H1 (cell line): ENCODE data around the gene NLGN4Y. TPM values are rescaled to one million over a fixed set of nuclear protein-coding genes. Genes with fewer than 3 reads are reported as not detected.

Experiments used
- CTCF ChIA-PET: fragments of 300-600 bp; sonication (Branson Sonifier 250); formaldehyde crosslinking; loops from one replicate; lab custom pipeline; 2021; ENCODE audit not compliant: partially characterized antibody; lab: Charles Lee
- POLR2A ChIA-PET: fragments of 300-600 bp; sonication (Branson Sonifier 250); formaldehyde crosslinking; loops from one replicate; lab custom pipeline; 2021; ENCODE audit warnings: inconsistent platforms; ENCODE audit not compliant: partially characterized antibody; lab: Charles Lee
- DNase-seq, 2 experiments: peaks; one replicate each; pipeline versions ENCODE4 v3.0.0 to v3.0.0-alpha.2; 2010 to 2022; ENCODE audit warnings: low spot score in 2 of 2, low read depth in 1 of 2, mixed read lengths in 1 of 2
- FAIRE-seq: peaks from 2 replicates; lab custom pipeline; 2011; peaks lifted over from hg19 to GRCh38; lab: Jason Lieb, UNC
- H2AFZ ChIP-seq: 2 replicates; pipeline ENCODE4 v1.8.1; 2012; ENCODE audit warnings: low read length, inconsistent platforms
- H2AK5ac ChIP-seq: 2 replicates; pipeline ENCODE4 v1.6.1; 2013; ENCODE audit warnings: low read depth, low read length
- H2BK120ac ChIP-seq: replicated peaks from 2 replicates; pipeline ENCODE3; 2013; ENCODE audit warnings: low read depth, low read length, inconsistent platforms
- H2BK12ac ChIP-seq: 2 replicates; pipeline ENCODE4 v1.6.1; 2013; ENCODE audit warnings: low read depth, low read length
- H2BK15ac ChIP-seq: 2 replicates; pipeline ENCODE4 v1.6.1; 2013; ENCODE audit warnings: low read length
- H2BK20ac ChIP-seq: 2 replicates; pipeline ENCODE4 v1.6.1; 2013; ENCODE audit warnings: low read length
- H2BK5ac ChIP-seq: 2 replicates; pipeline ENCODE4 v1.6.1; 2013; ENCODE audit warnings: low read depth, low read length
- H3K14ac ChIP-seq: 2 replicates; pipeline ENCODE4 v1.6.1; 2013; ENCODE audit warnings: inconsistent platforms; ENCODE audit not compliant: insufficient read length
- H3K18ac ChIP-seq: 2 replicates; pipeline ENCODE4 v1.6.1; 2013; ENCODE audit warnings: low read length; ENCODE audit errors: extremely low read depth
- H3K23ac ChIP-seq: 2 replicates; pipeline ENCODE4 v1.6.1; 2013; ENCODE audit warnings: inconsistent platforms; ENCODE audit not compliant: insufficient read length
- H3K23me2 ChIP-seq: 2 replicates; pipeline ENCODE4 v1.6.1; 2013; ENCODE audit warnings: low read depth, low read length
- H3K27ac ChIP-seq: 2 replicates; pipeline ENCODE4 v1.6.1; 2011; ENCODE audit warnings: low read depth, low read length, inconsistent platforms
- H3K27me3 ChIP-seq, 4 experiments: replicated peaks in 1 of 4; 1 replicate in 1 of 4; 2 replicates in 3 of 4; pipeline versions ENCODE4 v1.6.1 to v1.8.1; 2011 to 2013; ENCODE audit warnings: low read length in 3 of 4, mild to moderate bottlenecking in 3 of 4, inconsistent platforms in 2 of 4, mixed read lengths in 2 of 4, moderate library complexity in 1 of 4; ENCODE audit not compliant: control insufficient read depth in 3 of 4, insufficient read depth in 3 of 4; ENCODE audit errors: extremely low read depth in 1 of 4
- H3K36me3 ChIP-seq, 4 experiments: 2 replicates each; pipeline versions ENCODE4 v1.6.1 to v1.8.1; 2011 to 2013; ENCODE audit warnings: mild to moderate bottlenecking in 4 of 4, low read length in 3 of 4, moderate library complexity in 2 of 4, control low read depth in 1 of 4, inconsistent platforms in 1 of 4; ENCODE audit not compliant: insufficient read depth in 4 of 4, control insufficient read depth in 2 of 4
- H3K4ac ChIP-seq: replicated peaks from 2 replicates; pipeline ENCODE3; 2013; ENCODE audit warnings: low read length, low read depth, mixed read lengths, inconsistent platforms; ENCODE audit not compliant: insufficient read length
- H3K4me1 ChIP-seq, 4 experiments: replicated peaks in 1 of 4; 1 replicate in 1 of 4; 2 replicates in 3 of 4; pipeline versions ENCODE4 v1.6.1 to v1.8.1; 2011 to 2013; ENCODE audit warnings: low read length in 3 of 4, inconsistent platforms in 2 of 4, mixed read lengths in 1 of 4; ENCODE audit not compliant: insufficient read depth in 4 of 4, control insufficient read depth in 3 of 4
- H3K4me2 ChIP-seq, 2 experiments: 2 replicates each; pipeline versions ENCODE4 v1.6.1 to v1.8.1; 2011 to 2013; ENCODE audit warnings: low read depth in 2 of 2, low read length in 2 of 2, control low read depth in 1 of 2, inconsistent platforms in 1 of 2, mild to moderate bottlenecking in 1 of 2; ENCODE audit not compliant: insufficient read depth in 1 of 2
- H3K4me3 ChIP-seq, 4 experiments: fragments of 200-600, 300-600 bp in 1 of 4; sonication (generic), shearing (Covaris generic), sonication (Bioruptor Twin) in 1 of 4; 2 replicates each; pipeline versions ENCODE4 v1.5.1 to v1.8.1; 2011 to 2016; ENCODE audit warnings: low read length in 4 of 4, low read depth in 3 of 4, control low read depth in 2 of 4, inconsistent platforms in 2 of 4, mild to moderate bottlenecking in 2 of 4, mixed read lengths in 1 of 4, moderate library complexity in 1 of 4; ENCODE audit not compliant: insufficient read depth in 2 of 4; ENCODE audit errors: extremely low read depth in 1 of 4
- H3K56ac ChIP-seq: replicated peaks from 2 replicates; pipeline ENCODE3; 2013; ENCODE audit warnings: low read depth, mild to moderate bottlenecking, mixed read lengths, low read length, inconsistent platforms; ENCODE audit not compliant: insufficient read length
- H3K79me1 ChIP-seq: 2 replicates; pipeline ENCODE4 v1.6.1; 2013; ENCODE audit warnings: low read depth, low read length, control low read depth
- H3K79me2 ChIP-seq, 2 experiments: 2 replicates each; pipeline versions ENCODE4 v1.6.1 to v1.8.1; 2012 to 2013; ENCODE audit warnings: low read length in 2 of 2, mild to moderate bottlenecking in 2 of 2, inconsistent platforms in 1 of 2; ENCODE audit not compliant: insufficient read depth in 2 of 2, control insufficient read depth in 1 of 2
- H3K9ac ChIP-seq, 4 experiments: replicated peaks in 1 of 4; 1 replicate in 1 of 4; 2 replicates in 3 of 4; pipeline versions ENCODE4 v1.6.1 to v1.8.1; 2011 to 2013; ENCODE audit warnings: low read depth in 3 of 4, low read length in 3 of 4, control low read depth in 2 of 4, mild to moderate bottlenecking in 2 of 4, moderate library complexity in 2 of 4, inconsistent platforms in 1 of 4; ENCODE audit errors: extremely low read depth in 1 of 4
- H3K9me3 ChIP-seq, 2 experiments: 2 replicates each; pipeline versions ENCODE4 v1.6.1 to v1.8.1; 2012 to 2013; ENCODE audit warnings: mild to moderate bottlenecking in 2 of 2, moderate library complexity in 2 of 2, control low read depth in 1 of 2, inconsistent platforms in 1 of 2, low read depth in 1 of 2, low read length in 1 of 2, mixed read lengths in 1 of 2; ENCODE audit not compliant: insufficient read depth in 2 of 2
- H4K20me1 ChIP-seq, 2 experiments: replicated peaks in 1 of 2; 2 replicates each; pipeline versions ENCODE3 to v1.8.1; 2011 to 2013; ENCODE audit warnings: inconsistent platforms in 2 of 2, low read length in 2 of 2, mild to moderate bottlenecking in 1 of 2; ENCODE audit not compliant: insufficient read depth in 2 of 2, control insufficient read depth in 1 of 2
- H4K5ac ChIP-seq: 2 replicates; pipeline ENCODE4 v1.6.1; 2013; ENCODE audit warnings: low read length, low read depth, mixed read lengths, inconsistent platforms; ENCODE audit not compliant: insufficient read length
- H4K8ac ChIP-seq: 2 replicates; pipeline ENCODE4 v1.8.0; 2013; ENCODE audit warnings: mild to moderate bottlenecking, moderate library complexity, low read length, inconsistent platforms; ENCODE audit not compliant: insufficient read depth; ENCODE audit errors: extremely low read depth
- H4K91ac ChIP-seq: replicated peaks from 2 replicates; pipeline ENCODE3; 2013; ENCODE audit warnings: low read length, mixed read lengths, inconsistent platforms; ENCODE audit not compliant: insufficient read length
- ASH2L ChIP-seq: fragments of 200-600, 300-600 bp; sonication (generic); IDR thresholded peaks from one replicate; pipeline ENCODE4 v1.7.1; 2017; ENCODE audit warnings: low read length
- BACH1 ChIP-seq: IDR thresholded peaks from 2 replicates; pipeline ENCODE4 v1.6.1; 2012; ENCODE audit warnings: low read length, improper control_type of control experiment
- CBX5 ChIP-seq: fragments of 300-800, 300-1000 bp; sonication (generic); IDR thresholded peaks from 2 replicates; pipeline ENCODE4 v1.7.1; 2016; ENCODE audit warnings: antibody characterized with exemption, low read length, low read depth
- EZH2 ChIP-seq: fragments of 200-600 bp; sonication (generic); IDR thresholded peaks from 2 replicates; pipeline ENCODE4 v1.7.1; 2012; ENCODE audit warnings: low read depth, mild to moderate bottlenecking, moderate library complexity, low read length, inconsistent platforms; ENCODE audit not compliant: severe bottlenecking
- HDAC6 ChIP-seq: IDR thresholded peaks from one replicate; pipeline ENCODE4 v1.7.1; 2012; ENCODE audit warnings: low read depth, mild to moderate bottlenecking, inconsistent platforms, low read length, moderate library complexity
- JUN ChIP-seq: IDR thresholded peaks from 2 replicates; pipeline ENCODE4 v1.6.1; 2011; ENCODE audit warnings: low read depth, mild to moderate bottlenecking, improper control_type of control experiment, low read length
- NANOG ChIP-seq: IDR thresholded peaks from 2 replicates; pipeline ENCODE4 v1.6.1; 2011; ENCODE audit warnings: low read length, low read depth, mild to moderate bottlenecking, inconsistent platforms; ENCODE audit not compliant: insufficient read depth, poor library complexity, severe bottlenecking
- RAD21 ChIP-seq, 2 experiments: IDR thresholded peaks in 1 of 2; conservative IDR thresholded peaks in 1 of 2; 2 replicates each; pipeline ENCODE4 v1.6.1; 2011; ENCODE audit warnings: low read depth in 2 of 2, low read length in 2 of 2, improper control_type of control experiment in 1 of 2, inconsistent platforms in 1 of 2, mild to moderate bottlenecking in 1 of 2, moderate library complexity in 1 of 2
- SIN3A ChIP-seq, 2 experiments: IDR thresholded peaks in 1 of 2; conservative IDR thresholded peaks in 1 of 2; 2 replicates each; pipeline ENCODE4 v1.6.1; 2011 to 2012; ENCODE audit warnings: low read length in 2 of 2, improper control_type of control experiment in 1 of 2, low read depth in 1 of 2, mild to moderate bottlenecking in 1 of 2
- TAF1 ChIP-seq: IDR thresholded peaks from 2 replicates; pipeline ENCODE4 v1.6.1; 2011; ENCODE audit warnings: mild to moderate bottlenecking, low read depth, low read length
- TAF7 ChIP-seq: optimal IDR thresholded peaks from 2 replicates; pipeline ENCODE3; 2011; ENCODE audit warnings: low read depth, mild to moderate bottlenecking, inconsistent platforms, low read length, moderate library complexity, borderline replicate concordance
- TCF12 ChIP-seq: IDR thresholded peaks from 2 replicates; pipeline ENCODE4 v1.6.1; 2011; ENCODE audit warnings: low read depth, mild to moderate bottlenecking, low read length
- ZNF274 ChIP-seq: IDR thresholded peaks from 2 replicates; pipeline ENCODE4 v1.7.0; 2012; ENCODE audit warnings: low read length, borderline replicate concordance; ENCODE audit errors: extremely low read depth
- polyA plus RNA-seq, 7 experiments: library from polyadenylated mRNA; depleted of rRNA in 3 of 7; stranded (reverse) in 5 of 7; unstranded in 2 of 7; fragments of >200 nt in 5 of 7; fragments of 200-250 nt in 2 of 7; gene quantifications; 1 replicate in 5 of 7; 2 replicates in 1 of 7; 4 replicates in 1 of 7; pipeline versions ENCODE4 v1.2.1 to v1.2.3, GENCODE V29; 2011 to 2013; ENCODE audit warnings: missing spikeins in 2 of 7, mixed read lengths in 2 of 7
- total RNA-seq: library from RNA; stranded (reverse); fragmentation: NEBNext Ultra II Directional; extraction: Animal tissue kit (Norgen Biotek cat#: 25700); gene quantifications from 2 replicates; pipeline ENCODE4 v1.2.1, GENCODE V29; 2021
- TF ChIP-seq, protein P1 (sequence below): IDR thresholded peaks from 2 replicates; pipeline ENCODE4 v1.6.1; 2012; ENCODE audit warnings: inconsistent platforms

NLGN4Y gene
- total and polyA plus RNA-seq, 2 of the 8 experiments (the other 6 are each of a cell fraction or from before 2014, with no cell fraction given): 35.7 to 51.3 TPM

GRCh38 chrY:14536703-14537102, 12.4 kb downstream of the NLGN4Y start:
- H3K36me3 ChIP-seq: peaks cover 0 to 6% (median 0%) of the 10 kb centered on the region in 4 experiments; a peak in 2 of 8 replicates
- no peaks in the 10 kb centered on the region for H3K27me3 ChIP-seq
- no peak overlapping the region for H4K5ac ChIP-seq
- H4K8ac ChIP-seq: no peak overlapping the region
- no peak overlapping the region for H3K4me3 ChIP-seq
- DNase-seq (no peak), FAIRE-seq (no peak)
- no peak overlapping the region for H2AK5ac ChIP-seq
- no peaks in the 10 kb centered on the region; the same call in 1 of the 2 replicates for H3K79me1 ChIP-seq
- peaks cover 5 to 9% of the 10 kb centered on the region in 2 experiments for H4K20me1 ChIP-seq
- peaks cover 0 to 2% (median 0%) of the 10 kb centered on the region in 4 experiments; a peak in 1 of 7 replicates for H3K4me1 ChIP-seq
- no peak overlapping the region for H3K4me2 ChIP-seq
- H2BK5ac ChIP-seq: no peak overlapping the region
- no peak overlapping the region for H2BK20ac ChIP-seq
- no peaks in the 10 kb centered on the region for H3K23me2 ChIP-seq
- H3K14ac ChIP-seq: no peak overlapping the region
- no peak overlapping the region for H3K27ac ChIP-seq
- no peak overlapping the region for H4K91ac ChIP-seq
- H3K18ac ChIP-seq: no peak overlapping the region
- peaks cover 4 to 90% of the 10 kb centered on the region in 2 experiments; a peak in 3 of 4 replicates for H3K79me2 ChIP-seq
- H2AFZ ChIP-seq: no peak overlapping the region
- no peak overlapping the region for H3K9ac ChIP-seq
- ChIA-PET CTCF (no interaction called here), POLR2A (no interaction called here)
- no peak overlapping the region for H3K23ac ChIP-seq
- H3K9me3 ChIP-seq: no peaks in the 10 kb centered on the region
- no peak overlapping the region for H3K56ac ChIP-seq
- H2BK15ac ChIP-seq: no peak overlapping the region
- H3K4ac ChIP-seq: no peak overlapping the region
- no peak overlapping the region for H2BK120ac ChIP-seq
- H2BK12ac ChIP-seq: no peak overlapping the region
- no peak for TF ChIP-seq SIN3A (conservative IDR thresholded peaks at IDR 0.05 in 1 of 2, IDR thresholded peaks at IDR 0.05 in 1 of 2; ENCODE audit: low read depth in 1 of 2, low read length in 2 of 2)
- TF ChIP-seq CBX5: no peak
- no peak for TF ChIP-seq HDAC6
- TF ChIP-seq NANOG: no peak
- no peak for TF ChIP-seq TCF12
- no peak for TF ChIP-seq ASH2L
- TF ChIP-seq EZH2: no peak
- TF ChIP-seq JUN: no peak
- TF ChIP-seq TAF7: no peak
- no peak for TF ChIP-seq ZNF274
- TF ChIP-seq RAD21 (IDR thresholded peaks at IDR 0.05 in 1 of 2, conservative IDR thresholded peaks at IDR 0.05 in 1 of 2; ENCODE audit: low read depth in 2 of 2, low read length in 2 of 2): no peak
- no peak for TF ChIP-seq BACH1
- no peak for TF ChIP-seq TAF1
- TF ChIP-seq, protein P1, sequence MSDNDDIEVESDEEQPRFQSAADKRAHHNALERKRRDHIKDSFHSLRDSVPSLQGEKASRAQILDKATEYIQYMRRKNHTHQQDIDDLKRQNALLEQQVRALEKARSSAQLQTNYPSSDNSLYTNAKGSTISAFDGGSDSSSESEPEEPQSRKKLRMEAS: no peak
